Left forelimb (tissue), 1 donor: ENCODE measurements around the gene ZNF75A.

ENCODE experiments used
- DNase-seq: peaks from one replicate; pipeline ENCODE4 v3.0.0-alpha.2; 2018; ENCODE audit warnings: low spot score

Gene ZNF75A

DNA sequence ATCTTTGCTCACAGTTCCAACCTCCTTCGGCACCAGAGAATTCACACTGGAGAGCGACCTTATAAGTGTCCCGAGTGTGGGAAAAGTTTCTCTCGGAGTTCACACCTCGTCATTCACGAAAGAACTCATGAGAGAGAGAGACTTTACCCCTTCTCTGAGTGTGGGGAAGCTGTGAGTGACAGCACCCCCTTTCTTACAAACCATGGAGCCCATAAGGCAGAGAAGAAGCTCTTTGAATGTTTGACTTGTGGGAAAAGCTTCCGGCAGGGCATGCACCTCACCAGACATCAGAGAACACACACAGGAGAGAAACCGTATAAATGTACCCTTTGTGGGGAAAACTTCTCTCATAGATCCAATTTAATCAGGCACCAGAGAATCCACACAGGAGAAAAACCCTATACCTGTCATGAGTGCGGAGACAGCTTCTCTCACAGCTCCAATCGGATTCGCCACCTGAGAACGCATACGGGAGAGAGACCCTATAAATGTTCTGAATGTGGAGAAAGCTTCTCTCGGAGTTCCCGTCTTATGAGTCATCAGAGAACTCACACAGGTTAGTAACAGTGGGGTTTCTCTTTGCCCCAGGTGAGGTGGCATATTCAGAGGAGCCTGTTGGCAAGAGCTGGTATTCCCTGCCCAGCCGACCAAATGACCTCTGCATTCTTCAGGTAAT is 15.2 kb upstream of the ZNF75A start:
- no peak for DNase-seq

DNA sequence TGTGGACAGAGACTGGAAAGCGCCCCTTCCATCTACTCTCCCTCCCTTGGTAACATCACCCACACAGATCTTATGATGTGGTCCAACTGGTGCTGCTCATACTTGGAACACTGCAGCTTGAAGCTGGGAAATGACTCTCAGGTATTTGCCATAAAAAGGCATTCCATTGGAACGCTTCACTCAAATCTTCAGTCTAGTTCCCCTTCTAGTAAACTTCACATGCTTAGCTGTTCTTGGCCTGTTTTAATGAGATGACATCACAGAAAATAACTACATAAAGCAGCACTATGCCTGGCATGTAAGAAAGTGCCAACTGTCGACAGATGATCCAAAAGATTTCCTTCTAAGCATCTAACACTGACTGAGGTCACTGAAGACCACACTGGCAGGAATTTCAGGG is 12.7 kb upstream of the ZNF75A start:
- DNase-seq, result no peak

DNA sequence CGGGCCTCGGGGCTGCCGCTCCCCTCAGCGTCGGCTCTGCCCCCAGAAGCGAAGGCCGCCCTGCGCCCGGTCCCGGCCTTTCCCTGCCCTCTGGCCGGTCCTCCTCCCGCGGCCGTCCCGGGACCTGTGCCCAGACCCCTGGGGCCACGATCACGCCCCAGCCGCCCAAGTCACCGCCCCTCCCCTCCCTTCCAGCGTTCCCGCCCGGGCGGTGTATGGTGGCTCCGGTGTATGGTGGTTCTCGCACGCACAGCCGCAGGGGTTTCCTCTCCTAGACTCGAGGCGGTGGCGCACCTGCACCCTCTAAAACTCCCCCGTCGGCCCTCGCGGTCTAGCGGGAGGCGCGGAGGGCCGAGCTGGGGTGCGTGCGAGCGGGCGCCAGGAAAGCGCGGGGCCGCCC is 10.1 kb upstream of the ZNF75A start:
- DNase-seq, result no peak

DNA sequence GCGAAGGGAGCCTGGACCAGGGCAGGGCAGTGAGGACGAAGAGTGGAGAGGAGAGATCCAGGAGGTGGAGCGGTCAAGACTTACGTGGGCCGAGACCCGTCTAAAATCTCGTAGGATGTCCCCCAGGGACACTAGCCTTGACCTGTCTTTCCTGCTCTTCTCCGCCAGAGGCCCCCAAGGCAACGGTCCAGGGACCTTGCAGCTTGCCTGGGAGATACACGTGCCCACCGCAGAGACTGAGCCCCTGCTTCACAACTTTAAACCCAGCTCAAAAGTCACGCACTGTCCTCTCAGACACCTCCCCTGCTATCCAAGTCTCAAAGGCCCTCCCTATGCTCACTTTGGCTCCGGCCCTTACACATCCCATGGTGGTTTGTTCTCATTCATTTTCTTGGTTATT is 9.5 kb upstream of the ZNF75A start:
- no peak for DNase-seq

DNA sequence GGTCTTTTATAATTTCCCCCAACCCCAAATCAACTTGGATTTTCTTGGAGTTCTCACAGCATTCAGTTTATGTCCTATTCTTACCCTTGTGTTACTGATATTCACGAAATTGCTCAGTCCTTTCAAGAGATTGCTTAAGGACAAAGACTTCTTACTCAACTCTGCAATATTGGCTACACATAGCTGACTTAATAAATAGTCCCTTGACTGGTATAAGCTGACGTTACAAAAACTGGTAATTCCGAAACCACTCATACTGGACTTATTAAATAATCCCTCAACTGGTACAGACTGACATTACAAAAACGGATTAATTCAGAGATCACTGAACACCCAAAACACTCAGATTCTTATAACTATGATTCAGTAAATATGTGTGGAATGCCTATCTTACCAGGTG is 927 bp upstream of the ZNF75A start:
- DNase-seq, result no peak

DNA sequence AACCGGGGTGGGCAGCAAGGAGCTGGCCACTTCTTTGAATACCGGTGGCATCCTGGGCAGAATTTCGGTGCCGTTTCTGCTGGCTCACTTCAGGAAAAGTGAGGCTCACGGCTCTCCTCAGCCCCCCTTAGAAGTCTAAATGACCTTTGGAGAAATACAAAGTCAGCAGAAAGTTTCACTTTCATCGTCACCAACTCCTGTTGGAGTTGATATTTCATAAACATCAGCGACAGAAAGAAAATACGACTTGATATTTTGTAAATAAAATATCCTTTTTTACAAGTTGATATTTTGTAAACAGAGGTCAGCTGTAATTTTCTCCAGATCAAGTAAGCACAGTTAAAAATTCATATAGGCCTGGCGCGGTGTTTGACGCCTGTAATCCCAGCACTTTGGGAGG is 781 bp downstream of the ZNF75A start:
- no peak for DNase-seq

DNA sequence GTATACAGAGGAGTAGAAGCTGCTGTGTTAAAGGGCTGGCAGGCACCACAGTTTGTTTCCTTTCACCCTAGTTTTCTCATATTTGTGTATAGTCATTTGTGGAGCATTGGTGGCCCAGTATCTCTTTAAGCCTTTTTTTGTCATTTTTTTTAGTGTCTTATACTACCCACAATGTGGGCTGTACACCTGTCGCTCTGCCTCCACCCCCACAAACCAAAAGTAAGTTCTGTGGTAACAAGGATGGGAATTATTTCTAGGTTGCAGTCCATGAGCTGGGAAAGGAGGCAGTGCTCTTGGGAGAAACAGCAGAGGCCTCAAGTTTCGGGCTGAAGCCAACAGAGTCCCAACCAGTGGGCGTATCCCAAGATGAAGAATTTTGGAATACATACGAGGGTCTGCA is 6.2 kb downstream of the ZNF75A start:
- DNase-seq, result no peak

DNA sequence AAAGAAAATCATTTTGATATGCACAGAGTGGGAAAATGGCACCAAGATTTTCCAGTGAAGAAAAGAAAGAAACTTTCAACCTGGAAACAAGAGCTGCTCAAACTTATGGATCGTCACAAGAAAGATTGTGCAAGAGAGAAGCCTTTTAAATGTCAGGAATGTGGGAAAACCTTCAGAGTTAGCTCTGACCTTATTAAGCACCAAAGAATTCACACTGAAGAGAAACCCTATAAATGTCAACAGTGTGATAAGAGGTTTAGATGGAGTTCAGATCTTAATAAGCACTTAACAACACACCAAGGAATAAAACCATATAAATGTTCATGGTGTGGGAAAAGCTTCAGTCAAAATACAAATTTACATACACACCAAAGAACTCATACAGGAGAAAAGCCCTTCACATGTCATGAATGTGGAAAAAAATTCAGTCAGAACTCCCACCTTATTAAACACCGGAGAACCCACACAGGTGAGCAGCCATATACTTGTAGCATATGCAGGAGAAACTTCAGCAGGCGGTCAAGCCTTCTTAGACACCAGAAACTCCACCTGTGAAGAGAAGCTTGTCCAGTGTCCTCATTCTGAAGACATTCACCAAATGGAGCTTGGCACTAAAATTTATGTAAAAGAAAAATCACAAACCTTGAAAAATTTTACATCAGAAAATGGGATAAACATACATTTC is 12.2 kb downstream of the ZNF75A start:
- no peak for DNase-seq

DNA sequence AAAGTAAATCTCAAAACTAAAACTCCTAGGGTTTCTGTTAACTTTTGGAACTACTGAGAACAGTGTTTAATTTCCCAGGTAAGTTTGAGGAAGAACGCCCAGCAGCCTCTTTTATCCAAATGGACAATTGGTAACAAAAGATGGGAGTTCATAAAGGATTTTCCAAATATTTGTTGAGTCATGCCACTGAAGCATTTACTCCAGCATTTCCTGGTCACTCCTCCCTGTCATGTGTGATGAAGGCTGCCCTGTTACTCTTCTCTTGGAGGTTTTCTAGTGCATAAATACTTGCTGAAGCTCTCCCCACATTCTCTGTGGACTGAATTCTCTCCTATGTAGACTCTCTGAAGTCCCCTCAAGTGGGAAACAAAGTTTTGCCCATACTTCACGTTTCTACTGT is 16.5 kb downstream of the ZNF75A start:
- no peak for DNase-seq

DNA sequence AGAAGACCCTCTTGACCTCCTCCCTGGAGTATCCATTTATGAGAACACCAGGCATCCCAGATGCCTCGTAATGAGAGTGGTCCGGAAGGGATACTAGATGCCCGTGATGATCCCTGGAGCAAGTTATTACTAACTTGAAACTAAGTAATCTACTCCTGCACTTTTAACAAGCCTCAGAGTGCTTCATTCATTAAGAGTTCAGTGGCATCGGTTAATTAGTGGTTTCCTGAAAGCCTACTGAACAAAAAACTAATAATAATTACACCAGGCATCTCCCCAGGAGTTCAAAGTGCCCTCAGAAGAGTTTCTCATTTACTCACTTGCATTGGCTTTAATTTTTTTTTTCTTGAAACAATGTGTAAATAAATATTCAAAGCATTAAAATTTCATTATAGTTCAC is 22.2 kb downstream of the ZNF75A start:
- no peak for DNase-seq

DNA sequence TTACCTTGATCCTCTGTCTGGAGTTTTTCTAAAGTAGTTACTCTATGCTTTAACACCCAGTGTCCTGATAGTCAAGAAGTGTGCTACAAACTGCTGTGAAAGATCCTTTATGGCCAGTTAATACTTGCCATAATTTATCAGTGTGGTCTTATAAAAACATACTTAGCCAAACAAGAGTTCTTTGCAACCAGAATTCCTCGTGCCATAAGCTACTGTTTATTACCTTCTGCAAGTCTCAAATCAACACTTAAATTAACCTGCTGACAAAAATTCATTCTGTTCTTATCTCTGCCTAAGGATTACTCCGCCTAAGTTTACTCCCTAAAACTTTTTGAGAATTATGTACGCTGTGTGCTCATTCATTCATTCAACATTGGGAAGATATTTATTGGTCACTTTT is 22.8 kb downstream of the ZNF75A start:
- DNase-seq, result no peak

DNA sequence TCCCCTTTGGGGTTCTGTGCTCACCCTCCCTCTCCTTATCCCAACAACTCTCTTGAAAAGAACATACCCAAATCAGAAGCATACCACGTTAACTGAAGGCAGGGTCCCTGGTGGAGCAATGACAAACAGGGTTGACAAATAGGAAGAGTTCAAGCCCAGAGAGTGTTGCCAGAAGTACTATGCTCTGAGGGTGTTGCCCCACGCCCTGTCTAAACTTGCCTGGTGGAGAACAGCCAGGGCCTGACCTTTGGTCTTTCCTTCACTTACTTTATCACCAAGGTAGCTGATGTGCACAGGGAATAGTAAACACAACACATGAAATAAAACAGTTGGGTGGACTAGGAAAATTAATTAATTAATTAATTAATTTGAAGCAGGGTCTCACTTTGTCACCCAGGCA is 23.3 kb downstream of the ZNF75A start:
- no peak for DNase-seq

DNA sequence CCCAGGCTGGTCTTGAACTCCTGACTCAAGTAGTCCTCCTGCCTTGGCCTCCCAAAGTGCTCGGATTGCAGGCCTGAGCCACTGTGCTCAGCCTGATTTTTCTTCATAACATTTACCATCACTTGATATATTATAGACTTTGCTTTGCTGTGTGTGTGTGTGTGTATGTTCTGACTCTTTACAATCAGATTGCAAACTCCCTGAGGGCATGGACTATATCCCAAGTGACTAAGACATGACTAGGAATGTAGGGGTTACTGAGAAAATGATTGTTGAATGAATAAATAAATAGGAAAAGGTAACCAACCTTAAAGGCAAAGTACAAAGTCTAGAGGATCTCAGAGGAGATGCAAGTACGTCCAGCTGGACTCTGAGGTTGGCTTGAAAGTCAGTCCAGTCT is 40.7 kb downstream of the ZNF75A start:
- no peak for DNase-seq

DNA sequence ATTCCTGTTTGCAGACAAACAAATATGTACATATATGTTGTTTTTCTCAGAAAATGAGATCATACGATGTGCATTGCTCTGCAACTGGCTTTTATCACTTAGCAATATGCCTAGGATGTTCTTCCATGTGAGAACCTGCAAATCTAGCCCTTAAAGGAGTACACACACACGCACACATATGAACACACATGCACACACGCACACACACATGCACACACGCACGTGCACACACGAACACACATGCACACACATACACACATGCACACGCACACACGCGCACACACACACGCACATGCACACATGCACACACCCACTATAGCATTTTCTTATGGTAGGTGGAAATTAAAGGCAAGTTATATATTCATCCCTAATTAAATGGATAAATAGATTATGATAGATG is 42.3 kb downstream of the ZNF75A start:
- no peak for DNase-seq

DNA sequence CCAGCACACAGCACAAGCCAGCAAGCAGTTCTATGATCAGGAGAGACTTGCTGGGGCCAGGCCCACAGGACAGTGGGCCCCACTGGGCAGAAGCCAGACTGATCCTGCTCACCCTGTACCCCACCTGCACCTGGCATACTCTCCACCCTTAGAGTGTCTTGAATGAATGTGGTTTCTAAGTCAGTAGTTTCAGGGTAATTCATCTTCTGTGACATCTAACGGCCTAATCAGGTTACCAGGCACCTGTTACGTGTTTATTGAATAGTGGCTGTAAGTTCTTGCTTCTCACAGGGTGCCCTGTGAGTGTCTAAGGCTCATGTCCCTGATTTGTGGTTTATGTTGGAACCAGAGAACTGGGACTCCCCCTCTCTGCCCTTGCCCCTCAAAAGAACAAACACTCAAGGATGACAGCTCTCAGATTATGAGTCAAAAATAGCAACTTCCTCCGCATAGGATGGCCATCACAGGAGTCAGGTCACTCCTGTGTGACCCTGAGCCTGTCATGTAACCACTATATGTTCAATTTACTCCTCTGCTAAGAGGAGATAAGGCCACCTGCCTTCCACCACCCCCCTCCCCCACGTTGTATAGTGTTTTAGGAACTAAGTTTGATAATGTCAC is 43.4 kb downstream of the ZNF75A start:
- no peak for DNase-seq

DNA sequence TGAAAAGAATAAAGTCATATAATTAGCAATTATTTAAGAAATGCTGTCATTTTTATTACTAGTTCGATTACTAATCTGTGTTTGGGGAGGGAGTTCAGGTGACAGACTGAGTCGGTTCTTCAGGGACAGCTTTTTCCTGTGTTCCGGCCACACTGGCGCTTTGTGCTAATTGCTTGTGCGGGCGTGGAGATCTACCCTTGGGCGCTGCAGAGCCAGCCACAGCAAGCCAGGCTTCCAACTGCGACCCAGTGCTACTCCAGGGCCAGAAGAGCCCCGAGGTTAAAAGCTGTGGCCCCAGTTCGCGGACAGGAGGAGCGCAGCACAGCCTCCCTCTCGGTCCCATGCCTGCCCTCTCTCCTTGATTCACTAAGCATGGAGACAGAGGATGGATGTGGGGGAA is 43.9 kb downstream of the ZNF75A start:
- no peak for DNase-seq

DNA sequence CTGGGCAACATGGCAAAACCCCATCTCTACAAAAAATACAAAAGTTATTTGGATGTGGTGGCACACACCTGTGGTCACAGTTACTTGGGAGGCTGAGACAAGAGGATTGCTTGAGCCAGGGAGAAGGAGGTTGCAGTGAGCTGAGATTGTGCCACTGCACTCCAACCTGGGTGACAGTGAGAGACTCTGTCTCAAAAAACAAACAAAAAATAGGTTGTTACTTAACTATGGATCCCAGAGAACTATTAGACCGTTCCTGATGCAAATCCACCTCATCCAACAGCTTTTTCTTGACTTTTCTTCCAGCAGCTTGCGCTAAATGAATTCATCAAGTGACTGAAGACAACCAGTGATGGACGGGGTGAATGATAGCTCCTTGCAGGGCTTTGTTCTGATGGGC is 50.3 kb downstream of the ZNF75A start, which contains the start of gene OR2C1:
Gene OR2C1, plus strand, starts transcription at position 301 of the 400 bp plus-strand sequence. Its CDS starts 52 bp downstream, at position 353.
- DNase-seq, result no peak

DNA sequence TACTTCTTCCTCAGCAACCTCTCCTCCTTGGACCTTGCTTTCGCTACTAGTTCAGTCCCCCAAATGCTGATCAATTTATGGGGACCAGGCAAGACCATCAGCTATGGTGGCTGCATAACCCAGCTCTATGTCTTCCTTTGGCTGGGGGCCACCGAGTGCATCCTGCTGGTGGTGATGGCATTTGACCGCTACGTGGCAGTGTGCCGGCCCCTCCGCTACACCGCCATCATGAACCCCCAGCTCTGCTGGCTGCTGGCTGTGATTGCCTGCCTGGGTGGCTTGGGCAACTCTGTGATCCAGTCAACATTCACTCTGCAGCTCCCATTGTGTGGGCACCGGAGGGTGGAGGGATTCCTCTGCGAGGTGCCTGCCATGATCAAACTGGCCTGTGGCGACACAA is 50.8 kb downstream of the ZNF75A start:
- no peak for DNase-seq

DNA sequence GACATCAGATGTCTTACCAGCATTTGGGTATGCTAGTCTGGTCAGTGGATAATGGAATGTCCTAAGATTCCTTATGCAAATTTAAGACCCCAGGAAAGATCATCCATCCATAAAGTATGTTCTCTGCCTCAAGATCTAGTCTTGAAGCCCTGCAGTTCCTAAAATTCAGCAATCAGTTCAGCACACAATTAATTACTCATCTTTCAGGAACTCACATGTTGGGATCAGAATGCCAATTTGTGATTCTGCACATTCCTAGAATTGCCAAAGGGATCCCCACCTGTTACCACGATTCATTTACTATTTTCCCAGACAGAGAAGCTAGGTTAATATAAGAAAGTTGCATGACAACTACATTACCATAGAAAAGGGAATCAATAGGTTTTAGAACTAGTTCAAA is 53.6 kb downstream of the ZNF75A start:
- no peak for DNase-seq

DNA sequence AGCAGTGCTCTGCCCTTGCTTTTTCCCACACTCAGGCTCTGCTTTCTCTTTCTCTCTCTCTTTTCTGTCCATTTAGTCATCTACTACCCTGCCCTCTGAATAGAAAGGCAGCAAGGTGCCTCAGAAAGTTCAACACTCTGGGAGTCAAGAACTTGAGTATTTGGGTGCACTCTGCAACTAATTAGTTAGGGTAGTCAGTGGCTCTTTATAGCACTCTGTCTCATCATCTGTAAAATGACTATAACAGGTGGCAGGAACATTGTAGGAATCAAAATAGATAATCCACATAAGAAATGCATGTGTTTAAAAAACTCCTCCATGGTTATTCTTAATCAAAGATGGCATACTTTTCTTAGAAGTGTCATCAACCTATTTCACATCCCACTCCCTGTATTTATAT is 57.6 kb downstream of the ZNF75A start:
- DNase-seq, result no peak

DNA sequence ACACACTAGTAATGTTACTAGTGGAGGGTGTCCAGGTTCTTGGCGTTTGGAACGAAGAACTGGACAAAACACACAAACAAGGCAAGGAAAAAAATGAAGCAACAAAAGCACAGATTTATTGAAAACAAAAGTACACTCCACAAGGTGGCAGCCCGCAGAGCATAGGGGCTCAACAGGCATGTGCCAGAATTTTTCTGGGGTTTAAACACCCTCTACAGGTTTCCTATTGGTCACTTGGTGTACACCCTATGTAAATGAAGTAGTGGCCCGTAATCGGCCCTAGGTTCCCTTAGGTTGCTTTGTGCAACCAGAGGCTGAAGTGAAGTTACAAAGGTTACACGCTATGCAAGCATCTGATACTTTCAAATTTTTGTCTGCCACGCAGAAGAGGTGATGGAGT is 58.5 kb downstream of the ZNF75A start:
- no peak for DNase-seq

DNA sequence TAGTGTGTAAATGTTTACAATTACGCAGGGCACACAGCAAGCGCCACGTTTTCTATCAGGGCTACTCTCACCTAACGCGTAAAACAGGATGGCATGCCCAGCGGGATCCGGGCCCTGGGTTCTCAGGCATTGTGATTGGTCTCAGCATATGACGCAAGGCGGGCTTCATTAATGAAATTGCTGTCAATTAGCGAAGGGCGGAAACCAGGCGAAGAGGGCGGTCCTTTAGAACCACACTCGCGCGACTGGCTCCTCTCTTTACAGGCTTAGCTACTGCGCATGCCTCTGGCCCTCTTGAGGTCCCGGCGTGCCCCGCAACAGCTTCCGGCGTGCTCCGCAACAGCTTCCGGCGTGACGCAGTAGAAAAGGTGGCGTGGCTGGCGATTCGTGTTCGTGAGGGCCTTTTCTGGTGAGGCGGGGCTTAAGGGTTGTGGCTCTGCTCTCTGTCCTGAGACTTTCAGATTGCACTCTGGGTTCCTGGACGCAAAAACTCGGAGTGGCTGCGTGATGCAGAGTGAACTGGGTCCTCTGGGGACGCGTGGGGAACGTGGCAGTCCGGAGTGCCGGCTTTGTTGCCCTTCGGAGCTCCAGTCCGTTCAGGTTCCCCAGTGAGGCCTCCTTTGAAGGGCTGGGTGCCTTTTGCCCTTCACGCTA is 59.6 kb downstream of the ZNF75A start:
- peak; percentile 87 for DNase-seq
